Measurements from ENCODE around the gene STAG1.

- TF ChIP-seq, protein P1, sequence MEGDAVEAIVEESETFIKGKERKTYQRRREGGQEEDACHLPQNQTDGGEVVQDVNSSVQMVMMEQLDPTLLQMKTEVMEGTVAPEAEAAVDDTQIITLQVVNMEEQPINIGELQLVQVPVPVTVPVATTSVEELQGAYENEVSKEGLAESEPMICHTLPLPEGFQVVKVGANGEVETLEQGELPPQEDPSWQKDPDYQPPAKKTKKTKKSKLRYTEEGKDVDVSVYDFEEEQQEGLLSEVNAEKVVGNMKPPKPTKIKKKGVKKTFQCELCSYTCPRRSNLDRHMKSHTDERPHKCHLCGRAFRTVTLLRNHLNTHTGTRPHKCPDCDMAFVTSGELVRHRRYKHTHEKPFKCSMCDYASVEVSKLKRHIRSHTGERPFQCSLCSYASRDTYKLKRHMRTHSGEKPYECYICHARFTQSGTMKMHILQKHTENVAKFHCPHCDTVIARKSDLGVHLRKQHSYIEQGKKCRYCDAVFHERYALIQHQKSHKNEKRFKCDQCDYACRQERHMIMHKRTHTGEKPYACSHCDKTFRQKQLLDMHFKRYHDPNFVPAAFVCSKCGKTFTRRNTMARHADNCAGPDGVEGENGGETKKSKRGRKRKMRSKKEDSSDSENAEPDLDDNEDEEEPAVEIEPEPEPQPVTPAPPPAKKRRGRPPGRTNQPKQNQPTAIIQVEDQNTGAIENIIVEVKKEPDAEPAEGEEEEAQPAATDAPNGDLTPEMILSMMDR (IDR thresholded peaks at IDR 0.05; ENCODE audit: insufficient read depth, low read length, poor library complexity, severe bottlenecking) = no peak
- no peak for TF ChIP-seq EZH2phosphoT487 (conservative IDR thresholded peaks at IDR 0.05; ENCODE audit: low read length)
These were observed 425.9 kb downstream of the STAG1 start for GRCh38 chr3:136326316-136326715.

Measured in SU-DHL-6 (cell line).